PC-9 (cell line): Measurements from ENCODE around the gene UPF3B.
"Not testable (repeated sequence)": the region's sequence is repeated elsewhere in the genome, so short reads cannot be mapped to it uniquely, and the experiment has no call there.

Source experiments
- CTCF ChIP-seq: fragments of 200-600 bp; sonication (generic); conservative IDR thresholded peaks from 2 replicates; pipeline ENCODE4 v1.6.1; 2017; ENCODE audit warnings: mixed run types, antibody characterized with exemption, mild to moderate bottlenecking, moderate library complexity
- EZH2 ChIP-seq: fragments of 200-600 bp; sonication (generic); IDR thresholded peaks from 2 replicates; pipeline ENCODE4 v1.8.0; 2017; ENCODE audit warnings: antibody characterized with exemption, low read depth

DNA sequence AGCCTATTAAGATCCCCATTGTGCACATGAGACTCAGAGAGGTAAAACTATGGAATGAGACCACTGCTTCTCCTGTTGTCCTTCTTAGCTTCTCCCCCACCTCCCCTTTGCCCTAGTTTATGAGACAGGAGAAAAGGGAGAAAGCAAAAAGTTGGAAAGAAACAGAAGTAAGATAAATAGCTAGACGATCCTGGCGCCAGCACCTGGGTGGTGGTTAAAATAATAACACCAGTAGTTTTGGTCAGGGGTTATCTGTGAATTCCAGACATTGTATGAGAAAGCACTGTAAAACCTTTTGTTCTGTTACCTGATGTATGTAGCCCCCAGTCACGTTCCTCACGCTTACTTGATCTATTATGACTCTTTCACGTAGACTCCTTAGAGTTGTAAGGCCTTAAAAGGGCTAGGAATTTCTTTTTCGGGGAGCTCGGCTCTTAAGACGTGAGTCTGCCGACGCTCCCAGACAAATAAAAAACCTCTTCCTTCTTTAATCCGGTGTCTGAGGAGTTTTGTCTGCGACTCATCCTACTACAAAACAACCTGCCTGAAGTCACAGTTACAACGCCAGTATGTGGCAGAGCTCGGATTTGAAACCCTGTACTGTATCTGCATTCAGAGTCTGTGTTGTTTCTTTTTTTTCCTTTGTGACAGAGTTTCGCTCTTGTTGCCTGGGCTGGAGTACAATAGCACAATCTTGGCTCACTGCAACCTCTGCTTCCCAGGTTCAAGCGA lies 39.4 kb upstream of the UPF3B start:
- TF ChIP-seq CTCF, EZH2: not testable (repeated sequence)
